NCI-H82 treated with DMSO at 0.1 percent for 48 hours (cell line): ENCODE measurements around the gene SRGAP2B.
"Not testable (repeated sequence)": the region's sequence is repeated elsewhere in the genome, so short reads cannot be mapped to it uniquely, and the experiment has no call there.

Experiments
- DNase-seq: peaks from one replicate; lab custom pipeline; 2025; ENCODE audit not compliant: unreplicated experiment; lab: John Stamatoyannopoulos, UW

SRGAP2B gene

GRCh38 chr1:144913977-144914734 is 181.0 kb downstream of the SRGAP2B start:
- DNase-seq: not testable (repeated sequence)

DNA sequence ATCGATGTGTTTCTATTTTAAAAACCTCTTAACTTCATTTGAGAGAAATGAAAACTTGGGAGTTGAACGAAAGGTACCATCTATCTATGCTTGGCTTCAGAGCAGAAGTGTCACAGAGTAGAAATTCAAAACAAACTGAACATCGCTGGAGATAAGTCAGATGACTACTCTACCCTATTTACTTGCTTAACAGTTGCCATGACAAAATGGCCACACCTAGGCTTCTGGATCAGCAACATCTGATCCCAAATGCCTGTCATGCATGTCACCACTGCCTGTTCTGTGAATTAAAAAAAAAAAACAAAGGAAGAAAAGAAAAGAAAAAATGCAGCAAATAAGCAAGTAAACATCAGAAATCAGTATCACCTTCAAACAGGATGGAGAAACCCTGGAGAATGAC is 181.7 kb downstream of the SRGAP2B start:
- DNase-seq: not testable (repeated sequence)

DNA sequence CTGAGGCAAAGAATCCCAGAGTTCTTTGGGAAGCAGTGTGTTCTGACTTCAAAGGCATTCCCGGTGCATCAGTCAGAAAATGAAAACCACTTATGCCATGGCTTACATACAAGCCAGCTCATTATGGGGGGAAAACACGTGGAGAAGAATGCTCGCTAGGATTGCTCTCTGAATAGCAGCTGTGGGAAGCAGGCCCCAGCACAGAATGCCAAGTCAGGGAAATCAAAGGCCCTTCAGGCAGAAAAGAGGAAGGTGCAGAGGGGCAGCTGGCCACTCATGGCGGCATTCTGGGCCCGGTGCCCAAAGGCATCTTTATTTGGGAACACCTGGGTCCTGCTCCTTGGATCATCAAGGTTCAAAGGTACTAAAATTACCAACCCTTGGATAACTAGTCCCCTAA is 184.4 kb downstream of the SRGAP2B start:
- not testable (repeated sequence) for DNase-seq

- DNase-seq: not testable (repeated sequence)
Measured at GRCh38 chr1:144900841-144901240, 194.3 kb downstream of the SRGAP2B start.

- not testable (repeated sequence) for DNase-seq
Measured at GRCh38 chr1:144894454-144895201, 200.5 kb downstream of the SRGAP2B start.

DNA sequence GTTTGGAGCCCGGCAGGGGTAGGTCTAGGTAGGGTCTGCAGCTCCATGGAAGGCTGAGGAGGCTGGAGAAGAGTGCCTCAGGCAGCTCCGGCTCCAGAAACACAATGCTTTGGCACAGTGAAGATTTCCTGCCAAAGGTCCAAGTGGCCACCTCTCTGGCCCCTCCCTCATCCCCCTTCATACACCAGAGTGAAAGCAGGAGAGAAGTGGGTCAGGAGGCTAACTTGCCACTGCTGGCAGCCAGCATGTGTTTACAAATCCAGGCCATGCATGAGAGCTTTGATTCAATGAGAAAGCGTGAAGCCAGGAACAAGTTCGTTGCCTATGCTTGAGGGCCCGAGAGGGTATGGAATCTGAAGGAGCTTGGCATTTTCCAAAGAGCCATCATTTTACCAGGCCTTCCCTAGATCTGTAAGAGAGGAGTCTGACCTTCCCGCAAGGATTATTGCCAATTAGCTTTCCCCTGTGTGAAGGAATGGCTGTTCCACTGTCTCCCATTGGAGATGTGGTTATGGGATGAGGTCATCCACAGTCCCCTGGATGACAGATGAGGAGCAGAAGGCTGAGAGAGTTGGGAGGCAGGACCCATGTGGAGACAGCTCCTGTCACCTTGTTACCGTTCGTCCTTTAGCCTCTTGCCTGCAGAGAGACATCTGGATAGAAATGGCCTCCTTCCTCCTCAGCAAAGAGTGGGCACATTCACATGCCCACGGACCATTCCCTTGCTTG is 201.3 kb downstream of the SRGAP2B start:
- not testable (repeated sequence) for DNase-seq

GRCh38 chr1:144893062-144893461 is 202.1 kb downstream of the SRGAP2B start:
- not testable (repeated sequence) for DNase-seq

DNA sequence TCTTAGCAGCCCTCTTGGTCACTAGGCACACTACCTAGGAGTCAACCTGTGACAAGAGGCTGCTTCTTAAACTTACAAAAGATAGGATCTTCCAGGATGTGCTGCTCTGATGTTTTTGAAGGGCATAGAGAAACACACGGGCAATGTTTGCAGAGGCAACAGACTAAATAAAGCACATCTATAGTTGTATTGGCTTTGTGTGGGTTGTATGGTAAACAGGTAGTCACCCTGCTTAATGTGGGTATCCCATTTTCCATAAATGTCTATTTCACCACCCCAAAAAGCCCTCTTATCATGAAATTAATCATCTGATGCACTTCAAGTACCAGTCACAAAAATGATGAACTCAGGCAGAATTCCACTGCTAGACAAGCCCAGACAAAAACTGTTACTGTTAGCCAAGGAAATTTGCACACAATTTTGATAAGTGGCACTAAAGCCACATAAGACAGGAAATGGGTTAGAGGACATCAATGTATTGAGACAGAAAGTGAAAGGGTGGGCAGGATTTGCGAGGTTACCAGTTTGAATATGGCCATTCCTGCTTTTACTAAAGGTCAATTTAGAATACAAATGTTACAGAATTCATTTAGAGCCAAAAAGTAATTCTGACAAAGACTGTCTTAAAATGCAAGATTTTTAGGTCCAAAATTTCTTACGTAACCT is 205.5 kb downstream of the SRGAP2B start:
- DNase-seq: not testable (repeated sequence)

DNA sequence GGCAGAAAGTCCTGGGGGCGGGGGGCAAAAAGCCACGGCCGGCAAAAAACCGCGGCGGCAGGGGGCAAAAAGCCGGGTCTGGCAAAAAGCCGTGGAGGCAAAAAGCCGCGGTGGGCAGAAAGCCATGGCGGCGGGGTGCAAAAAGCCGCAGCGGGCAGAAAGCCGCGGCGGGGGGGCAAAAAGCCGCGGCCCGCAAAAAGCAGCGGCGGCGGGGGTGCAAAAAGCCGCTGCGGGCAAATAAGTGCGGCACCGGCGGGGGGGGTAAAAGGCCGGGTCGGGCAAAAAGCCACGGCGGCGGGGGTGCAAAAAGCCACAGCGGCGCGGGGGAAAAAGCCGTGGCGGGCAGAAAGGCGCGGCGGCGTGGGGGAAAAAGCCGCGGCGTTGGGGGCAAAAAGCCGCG is 212.1 kb downstream of the SRGAP2B start:
- not testable (repeated sequence) for DNase-seq

DNA sequence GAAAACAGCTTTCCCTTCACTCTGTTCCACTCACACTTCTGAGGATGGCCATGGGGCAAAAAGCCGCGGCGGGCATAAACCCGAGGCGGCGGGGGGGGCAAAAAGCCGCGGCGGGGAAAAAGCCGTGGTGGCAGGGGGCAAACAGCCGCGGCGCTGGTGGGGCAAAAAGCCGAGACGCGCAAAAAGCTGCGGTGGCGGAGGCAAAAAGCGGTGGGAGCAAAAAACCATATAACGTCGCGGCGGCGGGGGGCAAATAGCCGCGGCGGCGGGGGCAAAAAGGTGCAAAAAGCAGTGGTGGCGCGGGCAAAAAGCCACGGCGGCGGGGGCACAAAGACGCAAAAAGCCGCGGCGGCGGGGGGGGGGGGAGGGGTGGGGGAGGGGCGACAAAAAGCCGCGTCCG is 212.8 kb downstream of the SRGAP2B start:
- DNase-seq: not testable (repeated sequence)

DNA sequence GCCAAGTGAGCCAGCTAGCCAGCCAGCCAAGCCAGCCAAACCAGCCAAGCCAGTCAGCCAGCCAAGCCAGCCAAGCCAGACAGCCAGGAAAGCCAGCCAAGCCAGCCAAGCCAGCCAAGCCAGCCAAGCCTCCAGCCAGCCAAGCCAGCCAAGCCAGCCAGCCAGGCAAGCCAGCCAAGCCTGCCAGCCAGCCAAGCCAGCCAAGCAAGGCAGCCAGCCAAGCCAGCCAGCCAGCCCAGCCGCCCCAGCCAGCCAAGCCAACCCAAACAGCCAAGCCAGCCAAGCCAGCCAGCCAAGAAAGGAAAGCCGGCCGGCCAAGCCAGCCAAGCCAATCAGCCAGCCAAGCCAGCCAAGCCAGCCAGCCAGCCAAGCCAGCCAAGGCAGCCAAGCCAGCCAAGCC is 236.5 kb downstream of the SRGAP2B start:
- not testable (repeated sequence) for DNase-seq
